HG03097 (cell line): ENCODE results near the gene RBM14.
"Not testable (repeated sequence)": the region's sequence is repeated elsewhere in the genome, so short reads cannot be mapped to it uniquely, and the experiment has no call there.

Experiments
- ATAC-seq: cut with Tn5 transposase; IDR thresholded peaks from one replicate; pipeline ENCODE4 v1.9.1; 2021; ENCODE audit not compliant: unreplicated experiment, low FRiP score

Gene RBM14

GRCh38 chr11:66595245-66595904, 21.1 kb upstream of the RBM14 start:
- no peak for ATAC-seq

- no peak for ATAC-seq
Measured at GRCh38 chr11:66598993-66599392, 17.4 kb upstream of the RBM14 start.

GRCh38 chr11:66600219-66600618, 16.2 kb upstream of the RBM14 start:
- ATAC-seq = no peak

- no peak for ATAC-seq
Measured at GRCh38 chr11:66600631-66601233, 15.7 kb upstream of the RBM14 start.

GRCh38 chr11:66603072-66603471, 13.4 kb upstream of the RBM14 start:
- ATAC-seq = no peak

GRCh38 chr11:66604155-66604554, 12.3 kb upstream of the RBM14 start:
- no peak for ATAC-seq

GRCh38 chr11:66606608-66607007, 9.8 kb upstream of the RBM14 start:
- not testable (repeated sequence) for ATAC-seq

GRCh38 chr11:66607126-66607834, 9.2 kb upstream of the RBM14 start:
- no peak for ATAC-seq

GRCh38 chr11:66609721-66610617, 6.5 kb upstream of the RBM14 start:
- ATAC-seq = no peak

GRCh38 chr11:66612458-66612857, 4.0 kb upstream of the RBM14 start:
- no peak for ATAC-seq

GRCh38 chr11:66614073-66614472, 2.4 kb upstream of the RBM14 start:
- ATAC-seq = no peak

- no peak for ATAC-seq
Measured at GRCh38 chr11:66617155-66617834, 865 bp downstream of the RBM14 start.

- no peak for ATAC-seq
Measured at GRCh38 chr11:66619080-66619554, 2.7 kb downstream of the RBM14 start.

GRCh38 chr11:66624450-66624849, 8.0 kb downstream of the RBM14 start:
- no peak for ATAC-seq

- ATAC-seq = no peak
Measured at GRCh38 chr11:66625041-66625751, 8.8 kb downstream of the RBM14 start.

GRCh38 chr11:66625752-66626149, 9.3 kb downstream of the RBM14 start:
- no peak for ATAC-seq

- ATAC-seq = no peak
Measured at GRCh38 chr11:66626382-66626781, 10.0 kb downstream of the RBM14 start.

GRCh38 chr11:66626926-66627325, 10.5 kb downstream of the RBM14 start:
- ATAC-seq = no peak

- no peak for ATAC-seq
Measured at GRCh38 chr11:66628061-66628603, 11.7 kb downstream of the RBM14 start.
